Panc1 (cell line): ENCODE results near the gene GRIK4. TPM values are rescaled to one million over a fixed set of nuclear protein-coding genes. Genes with fewer than 3 reads are reported as not detected.

Experiments used
- ATAC-seq: fragments of 200-7000 bp; cut with Tn5 transposase; 2 replicates; pipeline ENCODE4 v1.9.1; 2020; ENCODE audit warnings: mild to moderate bottlenecking, moderate library complexity
- BruUV-seq: library from RNA; stranded (reverse); fragments of 400-500 nt; replicated peaks from 2 replicates; lab custom pipeline; 2021; lab: Mats Ljungman, UMichigan
- CTCF ChIA-PET: fragments of 300-600 bp; sonication (Branson Sonifier 250); formaldehyde crosslinking; loops from one replicate; lab custom pipeline; 2022; ENCODE audit warnings: antibody characterized with exemption; lab: Charles Lee
- POLR2A ChIA-PET: fragments of 300-600 bp; sonication (Branson Sonifier 250); formaldehyde crosslinking; loops from one replicate; lab custom pipeline; 2022; ENCODE audit warnings: antibody characterized with exemption; lab: Charles Lee
- DNase-seq: peaks from one replicate; pipeline ENCODE4 v3.0.0-alpha.2; 2010; ENCODE audit warnings: low read depth, low spot score
- H3K27ac ChIP-seq: 2 replicates; pipeline ENCODE4 v1.5.1; 2011; ENCODE audit warnings: mild to moderate bottlenecking, low read length, inconsistent platforms
- H3K27me3 ChIP-seq: fragments of 200-500 bp; sonication (Bioruptor generic); 2 replicates; pipeline ENCODE4 v1.6.0; 2014; ENCODE audit warnings: low read length, inconsistent platforms; ENCODE audit not compliant: control insufficient read depth, insufficient read depth
- H3K36me3 ChIP-seq: fragments of 200-500 bp; sonication (Bioruptor generic); 2 replicates; pipeline ENCODE4 v1.5.1; 2014; ENCODE audit warnings: inconsistent platforms, mild to moderate bottlenecking, low read length, moderate library complexity; ENCODE audit not compliant: control insufficient read depth, insufficient read depth
- H3K4me1 ChIP-seq: 2 replicates; pipeline ENCODE4 v1.5.1; 2011; ENCODE audit warnings: inconsistent platforms, mild to moderate bottlenecking, low read length, moderate library complexity; ENCODE audit not compliant: control insufficient read depth, insufficient read depth
- H3K4me3 ChIP-seq, 2 experiments: 2 replicates each; pipeline ENCODE4 v1.5.1; 2011 to 2012; ENCODE audit warnings: low read depth in 2 of 2, low read length in 2 of 2, mild to moderate bottlenecking in 2 of 2, inconsistent platforms in 1 of 2, moderate library complexity in 1 of 2
- H3K9me3 ChIP-seq: fragments of 200-500 bp; sonication (Bioruptor generic); 2 replicates; pipeline ENCODE4 v1.5.1; 2014; ENCODE audit warnings: low read depth, mild to moderate bottlenecking, inconsistent platforms, low read length, moderate library complexity; ENCODE audit not compliant: control insufficient read depth, insufficient read depth
- POLR2AphosphoS5 ChIP-seq: IDR thresholded peaks from 2 replicates; pipeline ENCODE4 v1.6.1; 2012; ENCODE audit warnings: mild to moderate bottlenecking, low read depth, low read length, moderate library complexity
- SIN3A ChIP-seq: IDR thresholded peaks from 2 replicates; pipeline ENCODE4 v1.6.1; 2012; ENCODE audit warnings: low read depth, mild to moderate bottlenecking, low read length, moderate library complexity, borderline replicate concordance; ENCODE audit not compliant: insufficient read depth
- TCF7L2 ChIP-seq: IDR thresholded peaks from 2 replicates; pipeline ENCODE4 v1.6.1; 2011; ENCODE audit warnings: mild to moderate bottlenecking, low read depth, low read length, inconsistent platforms
- in situ Hi-C: cut with HindIII; loops from 2 replicates; pipeline ENCODE4 v1.10.0; 2016; ENCODE audit warnings: low sequenced_read_pairs, low pct_unique_long_range_greater_than_20kb
- intact Hi-C: fragments of 100-400 bp; cut with micrococcal nuclease; formaldehyde crosslinking; loops from one replicate; pipeline ENCODE4 v1.10.0; 2022; ENCODE audit not compliant: unreplicated experiment
- total RNA-seq: library from RNA; stranded (reverse); gene quantifications from one replicate; pipeline ENCODE4 v1.2.1, GENCODE V29; 2021; ENCODE audit not compliant: unreplicated experiment
- TF ChIP-seq, protein P1 (sequence below): fragments of 450-650 bp; IDR thresholded peaks from 2 replicates; pipeline ENCODE4 v1.5.1; 2017; ENCODE audit warnings: mild to moderate bottlenecking
- TF ChIP-seq, protein P2 (sequence below), 2 experiments: IDR thresholded peaks; 2 replicates each; pipeline ENCODE4 v1.6.1; 2011 to 2012; ENCODE audit warnings: low read depth in 2 of 2, control low read depth in 1 of 2, low read length in 1 of 2, mild to moderate bottlenecking in 1 of 2, moderate library complexity in 1 of 2; ENCODE audit not compliant: insufficient read depth in 1 of 2

Gene GRIK4
- total RNA-seq, 1 experiment from 2014 or later = 0.62 TPM

DNA sequence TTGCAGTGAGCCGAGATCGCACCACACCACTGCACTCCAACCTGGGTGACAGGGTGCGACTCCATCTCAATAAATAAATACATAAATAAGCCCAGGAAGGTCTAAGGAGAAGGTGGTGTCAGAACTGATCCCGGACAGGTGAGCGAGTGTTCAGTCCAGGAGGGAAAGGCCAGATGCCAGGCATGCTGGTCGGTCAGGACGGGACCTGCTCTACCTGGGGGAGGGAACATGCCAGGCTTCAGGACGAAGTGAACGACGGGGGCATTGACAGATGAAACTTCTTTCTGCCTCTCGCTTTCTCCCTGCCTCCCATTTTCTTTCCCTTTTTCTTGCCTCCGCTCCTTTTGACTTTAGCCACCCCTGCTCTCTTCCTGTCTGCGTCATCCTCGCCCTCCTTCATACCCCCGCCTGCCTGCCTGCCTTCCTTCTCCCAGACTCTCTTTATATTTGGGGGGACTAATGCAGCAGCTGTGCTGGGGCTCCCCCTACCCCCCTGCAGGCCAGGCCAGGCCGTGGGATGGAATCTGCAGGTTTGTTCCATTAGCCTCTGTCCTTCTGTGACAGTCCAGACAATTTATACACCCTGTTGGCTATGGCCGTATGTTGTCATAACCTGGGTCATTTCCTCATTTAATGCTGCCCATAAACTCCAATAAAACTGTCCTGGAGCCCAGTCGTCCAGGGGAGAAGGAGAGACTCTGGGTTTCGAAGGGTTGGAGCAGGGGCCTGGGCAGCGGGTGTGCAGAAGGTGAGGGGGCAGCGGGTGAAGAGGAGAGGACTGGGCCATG lies 303.2 kb downstream of the GRIK4 start:
- Histone ChIP-seq H3K27me3 (peaks cover 7% of the 10 kb centered on the region; the same call in 1 of the 2 replicates), H3K27ac (no peak overlapping the region), H3K9me3 (no peaks in the 10 kb centered on the region), H3K4me1 (peaks cover 8% of the 10 kb centered on the region), H3K36me3 (no peaks in the 10 kb centered on the region), H3K4me3 (no peak overlapping the region)
- ChIA-PET POLR2A (no interaction called here), CTCF (no interaction called here)
- BruUV-seq = no TSS peak
- TF ChIP-seq TCF7L2 = no peak
- no peak for TF ChIP-seq POLR2AphosphoS5
- TF ChIP-seq, protein P1, sequence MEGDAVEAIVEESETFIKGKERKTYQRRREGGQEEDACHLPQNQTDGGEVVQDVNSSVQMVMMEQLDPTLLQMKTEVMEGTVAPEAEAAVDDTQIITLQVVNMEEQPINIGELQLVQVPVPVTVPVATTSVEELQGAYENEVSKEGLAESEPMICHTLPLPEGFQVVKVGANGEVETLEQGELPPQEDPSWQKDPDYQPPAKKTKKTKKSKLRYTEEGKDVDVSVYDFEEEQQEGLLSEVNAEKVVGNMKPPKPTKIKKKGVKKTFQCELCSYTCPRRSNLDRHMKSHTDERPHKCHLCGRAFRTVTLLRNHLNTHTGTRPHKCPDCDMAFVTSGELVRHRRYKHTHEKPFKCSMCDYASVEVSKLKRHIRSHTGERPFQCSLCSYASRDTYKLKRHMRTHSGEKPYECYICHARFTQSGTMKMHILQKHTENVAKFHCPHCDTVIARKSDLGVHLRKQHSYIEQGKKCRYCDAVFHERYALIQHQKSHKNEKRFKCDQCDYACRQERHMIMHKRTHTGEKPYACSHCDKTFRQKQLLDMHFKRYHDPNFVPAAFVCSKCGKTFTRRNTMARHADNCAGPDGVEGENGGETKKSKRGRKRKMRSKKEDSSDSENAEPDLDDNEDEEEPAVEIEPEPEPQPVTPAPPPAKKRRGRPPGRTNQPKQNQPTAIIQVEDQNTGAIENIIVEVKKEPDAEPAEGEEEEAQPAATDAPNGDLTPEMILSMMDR = no peak
- TF ChIP-seq, protein P2, sequence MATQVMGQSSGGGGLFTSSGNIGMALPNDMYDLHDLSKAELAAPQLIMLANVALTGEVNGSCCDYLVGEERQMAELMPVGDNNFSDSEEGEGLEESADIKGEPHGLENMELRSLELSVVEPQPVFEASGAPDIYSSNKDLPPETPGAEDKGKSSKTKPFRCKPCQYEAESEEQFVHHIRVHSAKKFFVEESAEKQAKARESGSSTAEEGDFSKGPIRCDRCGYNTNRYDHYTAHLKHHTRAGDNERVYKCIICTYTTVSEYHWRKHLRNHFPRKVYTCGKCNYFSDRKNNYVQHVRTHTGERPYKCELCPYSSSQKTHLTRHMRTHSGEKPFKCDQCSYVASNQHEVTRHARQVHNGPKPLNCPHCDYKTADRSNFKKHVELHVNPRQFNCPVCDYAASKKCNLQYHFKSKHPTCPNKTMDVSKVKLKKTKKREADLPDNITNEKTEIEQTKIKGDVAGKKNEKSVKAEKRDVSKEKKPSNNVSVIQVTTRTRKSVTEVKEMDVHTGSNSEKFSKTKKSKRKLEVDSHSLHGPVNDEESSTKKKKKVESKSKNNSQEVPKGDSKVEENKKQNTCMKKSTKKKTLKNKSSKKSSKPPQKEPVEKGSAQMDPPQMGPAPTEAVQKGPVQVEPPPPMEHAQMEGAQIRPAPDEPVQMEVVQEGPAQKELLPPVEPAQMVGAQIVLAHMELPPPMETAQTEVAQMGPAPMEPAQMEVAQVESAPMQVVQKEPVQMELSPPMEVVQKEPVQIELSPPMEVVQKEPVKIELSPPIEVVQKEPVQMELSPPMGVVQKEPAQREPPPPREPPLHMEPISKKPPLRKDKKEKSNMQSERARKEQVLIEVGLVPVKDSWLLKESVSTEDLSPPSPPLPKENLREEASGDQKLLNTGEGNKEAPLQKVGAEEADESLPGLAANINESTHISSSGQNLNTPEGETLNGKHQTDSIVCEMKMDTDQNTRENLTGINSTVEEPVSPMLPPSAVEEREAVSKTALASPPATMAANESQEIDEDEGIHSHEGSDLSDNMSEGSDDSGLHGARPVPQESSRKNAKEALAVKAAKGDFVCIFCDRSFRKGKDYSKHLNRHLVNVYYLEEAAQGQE (IDR thresholded peaks at IDR 0.05; ENCODE audit: insufficient read depth in 1 of 2, low read depth in 2 of 2, low read length in 1 of 2) = no peak
- TF ChIP-seq SIN3A = no peak
- no peak for DNase-seq
- ATAC-seq = no peak
- in situ Hi-C loops (no loop called here), intact Hi-C loops (no loop called here)

DNA sequence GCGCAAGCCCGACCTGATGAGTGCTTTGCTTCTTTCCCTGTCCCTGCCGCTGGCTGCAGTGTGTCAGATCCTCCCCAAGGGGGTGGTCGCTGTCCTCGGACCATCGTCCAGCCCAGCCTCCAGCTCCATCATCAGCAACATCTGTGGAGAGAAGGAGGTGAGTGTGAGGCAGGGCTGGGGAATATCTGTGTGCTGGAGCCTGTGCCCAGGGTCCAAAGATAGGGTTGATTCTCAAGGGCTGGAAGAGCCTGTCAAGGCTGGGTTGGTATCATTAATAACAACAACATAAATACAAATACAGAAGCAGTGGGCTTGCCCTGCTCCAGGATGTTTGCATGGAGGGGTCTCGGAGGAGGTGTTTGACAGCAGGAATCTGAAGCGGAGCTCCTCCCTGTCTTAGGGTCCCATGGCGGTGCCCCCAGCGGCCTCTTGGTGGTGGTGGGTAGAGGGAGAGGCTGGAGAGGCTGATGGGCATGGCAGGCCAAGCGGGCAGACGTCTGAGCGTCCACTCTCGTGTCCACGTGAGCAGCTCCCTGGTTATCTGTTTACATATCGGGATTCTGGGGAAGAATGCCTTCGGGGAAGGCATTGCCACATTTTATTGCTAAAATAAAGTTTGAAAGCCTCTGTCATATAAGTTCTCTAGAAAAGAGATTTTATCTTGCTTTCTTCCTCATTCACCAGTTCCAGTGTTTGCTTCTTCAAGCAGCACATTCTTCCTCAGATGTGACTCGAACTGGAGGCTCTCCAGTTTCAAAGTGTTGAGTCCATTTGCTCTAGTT lies 304.0 kb downstream of the GRIK4 start:
- ChIA-PET POLR2A (no interaction called here), CTCF (no interaction called here)
- TF ChIP-seq POLR2AphosphoS5 = no peak
- no peak for TF ChIP-seq SIN3A
- TF ChIP-seq, protein P1 = no peak
- no peak for TF ChIP-seq TCF7L2
- TF ChIP-seq, protein P2 (IDR thresholded peaks at IDR 0.05; ENCODE audit: insufficient read depth in 1 of 2, low read depth in 2 of 2, low read length in 1 of 2) = no peak
- H3K27ac ChIP-seq = no peak overlapping the region
- no peaks in the 10 kb centered on the region for H3K9me3 ChIP-seq
- in situ Hi-C loops (no loop called here), intact Hi-C loops (no loop called here)
- H3K4me1 ChIP-seq = peaks cover 4% of the 10 kb centered on the region
- BruUV-seq = no TSS peak
- ATAC-seq (no peak), DNase-seq (no peak)
- peaks cover 10% of the 10 kb centered on the region for H3K27me3 ChIP-seq
- no peak overlapping the region for H3K4me3 ChIP-seq
- no peaks in the 10 kb centered on the region for H3K36me3 ChIP-seq
